ENCODE measurements around the gene NDST1.
A peak's percentile ranks its signal among the peaks of the same experiment; 100 is the strongest.

The NDST1 gene

DNA sequence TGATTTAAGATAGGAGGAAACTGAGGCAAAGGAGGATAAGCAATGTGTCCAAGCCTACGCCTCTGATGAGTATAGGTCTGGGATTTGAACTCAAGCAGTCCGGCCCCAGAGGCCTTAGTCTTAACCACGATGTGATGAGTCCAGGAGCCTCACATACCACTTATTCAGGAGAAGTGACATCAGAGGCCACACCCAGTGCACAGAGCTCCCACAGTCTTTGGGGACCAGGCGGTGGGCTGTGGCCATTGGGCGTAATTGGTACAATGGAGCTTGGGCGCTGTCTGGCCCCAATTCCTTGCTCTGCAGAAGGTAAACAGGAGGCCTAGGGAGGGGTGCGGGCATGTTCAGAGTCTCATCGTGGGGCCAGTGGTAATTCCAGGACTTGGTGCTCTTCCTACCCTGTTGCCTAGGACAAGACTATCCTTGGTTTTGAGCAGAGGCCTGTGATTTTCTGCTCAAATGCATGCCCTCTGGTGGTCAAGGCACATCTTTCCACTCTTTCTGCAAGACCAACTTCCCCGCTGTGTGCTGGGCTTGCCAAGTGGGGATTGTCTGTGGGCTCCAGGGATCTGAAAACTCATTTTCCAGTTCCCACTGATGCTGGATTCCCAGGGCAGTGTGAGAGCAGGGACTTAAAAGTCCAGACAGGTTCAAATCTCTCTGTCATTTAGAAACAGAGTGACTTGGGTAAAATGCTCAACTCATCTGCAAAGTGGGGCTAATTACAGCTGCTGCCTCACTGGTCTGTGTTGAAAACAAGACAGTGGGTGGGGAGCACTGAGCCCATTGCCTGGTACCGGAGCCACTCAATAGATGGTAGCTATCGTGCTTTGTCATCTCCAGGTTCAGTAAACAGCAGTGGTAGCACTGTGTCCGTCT, 15.8 kb downstream of the NDST1 start:
- Histone ChIP-seq H3K27ac (replicated peaks) (no peak overlapping the region), H3K27me3 (ENCODE audit: insufficient read depth, poor library complexity, severe bottlenecking) (no peaks in the 10 kb centered on the region), H3K4me3 (replicated peaks; ENCODE audit: insufficient read depth, low read length) (no peak overlapping the region)
- DNase-seq (ENCODE audit: low read depth in 1 of 2, low spot score in 1 of 2): peak in 1 of 2 experiments; percentile 70
- 0 out of 2 replicates have a peak, but pooled peaks have one; percentile 26 for TF ChIP-seq SPI1 (IDR thresholded peaks at IDR 0.05; ENCODE audit: borderline replicate concordance, low read depth)
- TF ChIP-seq, protein P1, sequence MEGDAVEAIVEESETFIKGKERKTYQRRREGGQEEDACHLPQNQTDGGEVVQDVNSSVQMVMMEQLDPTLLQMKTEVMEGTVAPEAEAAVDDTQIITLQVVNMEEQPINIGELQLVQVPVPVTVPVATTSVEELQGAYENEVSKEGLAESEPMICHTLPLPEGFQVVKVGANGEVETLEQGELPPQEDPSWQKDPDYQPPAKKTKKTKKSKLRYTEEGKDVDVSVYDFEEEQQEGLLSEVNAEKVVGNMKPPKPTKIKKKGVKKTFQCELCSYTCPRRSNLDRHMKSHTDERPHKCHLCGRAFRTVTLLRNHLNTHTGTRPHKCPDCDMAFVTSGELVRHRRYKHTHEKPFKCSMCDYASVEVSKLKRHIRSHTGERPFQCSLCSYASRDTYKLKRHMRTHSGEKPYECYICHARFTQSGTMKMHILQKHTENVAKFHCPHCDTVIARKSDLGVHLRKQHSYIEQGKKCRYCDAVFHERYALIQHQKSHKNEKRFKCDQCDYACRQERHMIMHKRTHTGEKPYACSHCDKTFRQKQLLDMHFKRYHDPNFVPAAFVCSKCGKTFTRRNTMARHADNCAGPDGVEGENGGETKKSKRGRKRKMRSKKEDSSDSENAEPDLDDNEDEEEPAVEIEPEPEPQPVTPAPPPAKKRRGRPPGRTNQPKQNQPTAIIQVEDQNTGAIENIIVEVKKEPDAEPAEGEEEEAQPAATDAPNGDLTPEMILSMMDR (IDR thresholded peaks at IDR 0.05; ENCODE audit: insufficient read depth, low read length): peak; percentile 49
- no peak for TF ChIP-seq POLR2AphosphoS5 (IDR thresholded peaks at IDR 0.05; ENCODE audit: low read depth)
- no peak for TF ChIP-seq GABPA (IDR thresholded peaks at IDR 0.05; ENCODE audit: low read depth)
- TF ChIP-seq, protein P2, sequence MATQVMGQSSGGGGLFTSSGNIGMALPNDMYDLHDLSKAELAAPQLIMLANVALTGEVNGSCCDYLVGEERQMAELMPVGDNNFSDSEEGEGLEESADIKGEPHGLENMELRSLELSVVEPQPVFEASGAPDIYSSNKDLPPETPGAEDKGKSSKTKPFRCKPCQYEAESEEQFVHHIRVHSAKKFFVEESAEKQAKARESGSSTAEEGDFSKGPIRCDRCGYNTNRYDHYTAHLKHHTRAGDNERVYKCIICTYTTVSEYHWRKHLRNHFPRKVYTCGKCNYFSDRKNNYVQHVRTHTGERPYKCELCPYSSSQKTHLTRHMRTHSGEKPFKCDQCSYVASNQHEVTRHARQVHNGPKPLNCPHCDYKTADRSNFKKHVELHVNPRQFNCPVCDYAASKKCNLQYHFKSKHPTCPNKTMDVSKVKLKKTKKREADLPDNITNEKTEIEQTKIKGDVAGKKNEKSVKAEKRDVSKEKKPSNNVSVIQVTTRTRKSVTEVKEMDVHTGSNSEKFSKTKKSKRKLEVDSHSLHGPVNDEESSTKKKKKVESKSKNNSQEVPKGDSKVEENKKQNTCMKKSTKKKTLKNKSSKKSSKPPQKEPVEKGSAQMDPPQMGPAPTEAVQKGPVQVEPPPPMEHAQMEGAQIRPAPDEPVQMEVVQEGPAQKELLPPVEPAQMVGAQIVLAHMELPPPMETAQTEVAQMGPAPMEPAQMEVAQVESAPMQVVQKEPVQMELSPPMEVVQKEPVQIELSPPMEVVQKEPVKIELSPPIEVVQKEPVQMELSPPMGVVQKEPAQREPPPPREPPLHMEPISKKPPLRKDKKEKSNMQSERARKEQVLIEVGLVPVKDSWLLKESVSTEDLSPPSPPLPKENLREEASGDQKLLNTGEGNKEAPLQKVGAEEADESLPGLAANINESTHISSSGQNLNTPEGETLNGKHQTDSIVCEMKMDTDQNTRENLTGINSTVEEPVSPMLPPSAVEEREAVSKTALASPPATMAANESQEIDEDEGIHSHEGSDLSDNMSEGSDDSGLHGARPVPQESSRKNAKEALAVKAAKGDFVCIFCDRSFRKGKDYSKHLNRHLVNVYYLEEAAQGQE (IDR thresholded peaks at IDR 0.05; ENCODE audit: insufficient replicate concordance, low read depth): no peak

DNA sequence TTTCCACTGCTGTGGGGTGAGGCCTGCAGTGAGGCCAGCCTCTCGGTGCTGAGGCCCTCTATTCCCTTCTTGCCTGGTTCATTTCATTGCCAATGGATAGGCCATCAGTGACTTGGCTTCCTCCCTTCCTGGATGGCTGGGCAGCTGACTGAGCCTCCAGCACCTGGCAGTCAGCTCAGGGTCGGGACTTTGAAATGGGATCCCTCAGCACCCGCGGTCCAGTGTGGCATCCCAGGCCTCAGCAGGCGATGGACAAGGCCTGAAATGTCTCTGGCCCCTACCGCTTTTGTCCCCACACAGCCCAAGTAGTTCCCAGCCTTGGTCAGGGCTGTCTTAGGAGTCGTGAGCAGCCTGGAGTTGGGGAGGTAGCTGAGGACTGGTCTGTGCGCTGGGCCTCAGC, 17.2 kb downstream of the NDST1 start:
- no peaks in the 10 kb centered on the region for H3K27me3 ChIP-seq (ENCODE audit: insufficient read depth, poor library complexity, severe bottlenecking)
- DNase-seq (ENCODE audit: low read depth in 1 of 2, low spot score in 1 of 2): no peak
- TF ChIP-seq POLR2AphosphoS5 (IDR thresholded peaks at IDR 0.05; ENCODE audit: low read depth): no peak
- TF ChIP-seq, protein P1 (IDR thresholded peaks at IDR 0.05; ENCODE audit: insufficient read depth, low read length): no peak
- no peak overlapping the region for H3K27ac ChIP-seq (replicated peaks)
- H3K4me3 ChIP-seq (replicated peaks; ENCODE audit: insufficient read depth, low read length): no peak overlapping the region

DNA sequence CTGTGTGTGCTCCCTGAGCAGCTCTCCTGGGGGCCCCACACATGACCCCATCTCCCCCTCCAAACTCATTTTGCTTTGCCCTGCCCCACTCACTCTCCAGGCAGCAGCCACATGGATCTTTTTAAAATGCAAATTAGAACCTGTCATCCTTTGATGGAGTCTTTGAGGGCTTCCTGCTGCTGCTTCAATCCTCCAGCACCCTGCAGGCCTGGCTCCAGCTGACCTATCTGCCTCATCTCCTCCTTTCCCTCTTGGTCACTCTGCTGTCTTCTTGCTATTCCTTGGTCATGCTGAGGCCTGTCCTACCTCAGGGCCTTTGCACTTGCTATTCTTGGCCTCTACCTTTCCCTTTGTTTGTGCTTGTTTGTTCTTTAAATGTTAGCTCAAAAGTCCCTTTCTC, 17.9 kb downstream of the NDST1 start:
- Histone ChIP-seq H3K27me3 (ENCODE audit: insufficient read depth, poor library complexity, severe bottlenecking) (no peaks in the 10 kb centered on the region), H3K27ac (replicated peaks) (no peak overlapping the region), H3K4me3 (replicated peaks; ENCODE audit: insufficient read depth, low read length) (no peak overlapping the region)
- DNase-seq (ENCODE audit: low read depth in 1 of 2, low spot score in 1 of 2): no peak
- TF ChIP-seq GABPA (IDR thresholded peaks at IDR 0.05; ENCODE audit: low read depth) (no peak), POLR2AphosphoS5 (IDR thresholded peaks at IDR 0.05; ENCODE audit: low read depth) (no peak)
- TF ChIP-seq, protein P2 (IDR thresholded peaks at IDR 0.05; ENCODE audit: insufficient replicate concordance, low read depth): no peak

DNA sequence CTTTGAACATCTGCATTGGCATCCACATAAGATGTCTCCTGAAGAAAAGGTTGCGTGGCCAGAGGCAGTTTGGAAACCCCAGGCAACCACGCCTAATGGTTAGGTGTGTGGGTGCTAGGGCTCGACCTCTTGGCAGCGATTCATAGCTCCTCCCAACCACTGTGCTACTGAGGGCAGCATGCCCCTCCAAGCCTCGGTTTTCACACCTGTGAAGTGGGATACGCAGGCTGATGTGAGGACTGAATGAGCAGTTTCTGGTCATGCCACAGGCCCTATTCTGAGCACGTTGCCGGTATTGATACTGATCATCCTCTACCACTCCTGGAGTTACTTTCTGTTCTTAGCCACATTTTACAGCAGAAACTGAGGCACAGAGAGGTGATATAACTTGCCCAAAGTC, 19.1 kb downstream of the NDST1 start:
- H3K4me3 ChIP-seq (replicated peaks; ENCODE audit: insufficient read depth, low read length): no peak overlapping the region
- H3K27ac ChIP-seq (replicated peaks): no peak overlapping the region
- TF ChIP-seq GABPA (IDR thresholded peaks at IDR 0.05; ENCODE audit: low read depth) (no peak), POLR2AphosphoS5 (IDR thresholded peaks at IDR 0.05; ENCODE audit: low read depth) (no peak), SPI1 (IDR thresholded peaks at IDR 0.05; ENCODE audit: borderline replicate concordance, low read depth) (no peak)
- TF ChIP-seq, protein P2 (IDR thresholded peaks at IDR 0.05; ENCODE audit: insufficient replicate concordance, low read depth): no peak
- TF ChIP-seq, protein P1 (IDR thresholded peaks at IDR 0.05; ENCODE audit: insufficient read depth, low read length): no peak

More for the DNA sequence above, 19.1 kb downstream of the NDST1 start:
- no peaks in the 10 kb centered on the region for H3K27me3 ChIP-seq (ENCODE audit: insufficient read depth, poor library complexity, severe bottlenecking)
- no peak for DNase-seq (ENCODE audit: low read depth in 1 of 2, low spot score in 1 of 2)

All from HL-60 (cell line).